Measurements from ENCODE around the gene ST6GALNAC2. TPM values are rescaled to one million over a fixed set of nuclear protein-coding genes. Genes with fewer than 3 reads are reported as not detected.

Gene ST6GALNAC2
- total and polyA plus RNA-seq, 2 experiments from 2014 or later = 0.31 TPM; not detected in 1

- TF ChIP-seq REST (IDR thresholded peaks at IDR 0.05; ENCODE audit: unreplicated experiment) (no peak), STAT1 (IDR thresholded peaks at IDR 0.05; ENCODE audit: unreplicated experiment) (no peak)
Measured at GRCh38 chr17:76547642-76548202, 37.9 kb downstream of the ST6GALNAC2 start (continued).

DNA sequence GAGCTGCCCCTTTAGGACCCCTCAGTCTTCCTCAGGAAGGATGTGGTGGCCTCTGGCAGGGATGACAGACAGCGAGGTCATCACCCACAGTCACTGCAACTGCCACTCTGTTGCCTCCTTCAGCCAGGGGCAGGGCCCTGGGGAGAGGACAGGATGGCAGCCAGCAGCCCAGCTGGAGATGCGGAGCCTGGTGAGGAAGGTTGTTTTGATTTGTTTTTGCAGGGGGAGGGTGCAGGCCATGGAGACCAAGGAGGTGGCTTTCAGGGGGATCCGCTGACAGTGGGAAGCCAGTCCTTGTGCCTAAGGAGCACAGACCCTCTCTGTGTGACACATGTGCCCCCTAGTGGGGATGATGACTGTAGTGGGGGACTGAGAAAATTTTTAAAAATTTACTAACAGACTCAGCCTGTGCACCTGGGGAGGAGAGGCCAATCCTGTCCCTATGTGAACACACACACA is 38.4 kb downstream of the ST6GALNAC2 start:
- Mint-ChIP-seq H3K27me3 (ENCODE audit: insufficient read depth, low read depth, poor library complexity) (peaks cover 19% of the 10 kb centered on the region), H3K36me3 (ENCODE audit: low read depth) (no peaks in the 10 kb centered on the region), H3K4me3 (no peak overlapping the region), H3K4me1 (peaks cover 24% of the 10 kb centered on the region), H3K27ac (no peak overlapping the region), H3K9me3 (no peaks in the 10 kb centered on the region)
- H3K27me3 ChIP-seq (ENCODE audit: insufficient read depth) = no peaks in the 10 kb centered on the region
- H3F3A ChIP-seq (replicated peaks; ENCODE audit: low read depth) = no peaks in the 10 kb centered on the region; the same call in 1 of the 2 replicates
- no peaks in the 10 kb centered on the region for H3K79me2 ChIP-seq (replicated peaks; ENCODE audit: insufficient read depth)
- ATAC-seq (peak; percentile 76), DNase-seq (ENCODE audit: low spot score) (peak; percentile 92)
- no peaks in the 10 kb centered on the region for H3K9me2 ChIP-seq (ENCODE audit: insufficient read depth)
- H4K20me1 ChIP-seq (replicated peaks; ENCODE audit: insufficient read depth) = no peaks in the 10 kb centered on the region
- TF ChIP-seq, protein P1, sequence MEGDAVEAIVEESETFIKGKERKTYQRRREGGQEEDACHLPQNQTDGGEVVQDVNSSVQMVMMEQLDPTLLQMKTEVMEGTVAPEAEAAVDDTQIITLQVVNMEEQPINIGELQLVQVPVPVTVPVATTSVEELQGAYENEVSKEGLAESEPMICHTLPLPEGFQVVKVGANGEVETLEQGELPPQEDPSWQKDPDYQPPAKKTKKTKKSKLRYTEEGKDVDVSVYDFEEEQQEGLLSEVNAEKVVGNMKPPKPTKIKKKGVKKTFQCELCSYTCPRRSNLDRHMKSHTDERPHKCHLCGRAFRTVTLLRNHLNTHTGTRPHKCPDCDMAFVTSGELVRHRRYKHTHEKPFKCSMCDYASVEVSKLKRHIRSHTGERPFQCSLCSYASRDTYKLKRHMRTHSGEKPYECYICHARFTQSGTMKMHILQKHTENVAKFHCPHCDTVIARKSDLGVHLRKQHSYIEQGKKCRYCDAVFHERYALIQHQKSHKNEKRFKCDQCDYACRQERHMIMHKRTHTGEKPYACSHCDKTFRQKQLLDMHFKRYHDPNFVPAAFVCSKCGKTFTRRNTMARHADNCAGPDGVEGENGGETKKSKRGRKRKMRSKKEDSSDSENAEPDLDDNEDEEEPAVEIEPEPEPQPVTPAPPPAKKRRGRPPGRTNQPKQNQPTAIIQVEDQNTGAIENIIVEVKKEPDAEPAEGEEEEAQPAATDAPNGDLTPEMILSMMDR (conservative IDR thresholded peaks at IDR 0.05; ENCODE audit: low read depth in 2 of 2) = peak; percentile 70 to 90
- TF ChIP-seq JUNB (IDR thresholded peaks at IDR 0.05; ENCODE audit: unreplicated experiment) (no peak), ZNF331 (CRISPR knock-in tag; IDR thresholded peaks at IDR 0.05; ENCODE audit: low read depth) (no peak), EZH2 (IDR thresholded peaks at IDR 0.05; ENCODE audit: low read depth, unreplicated experiment) (no peak)
- no peak overlapping the region for H2AFZ ChIP-seq
- peaks cover 15% of the 10 kb centered on the region; the same call in 1 of the 2 replicates for H3K4me1 ChIP-seq (ENCODE audit: insufficient read depth)
- no peaks in the 10 kb centered on the region for H3K36me3 ChIP-seq (ENCODE audit: insufficient read depth)
- H3K4me3 ChIP-seq = no peak overlapping the region
- no peak overlapping the region for H3K27ac ChIP-seq (ENCODE audit: low read depth)
- no peak overlapping the region for H3K4me2 ChIP-seq

GRCh38 chr17:76546556-76547182 is 39.0 kb downstream of the ST6GALNAC2 start:
- no peak overlapping the region for H3K27ac Mint-ChIP-seq
- Histone ChIP-seq H3K4me3 (no peak overlapping the region), H3F3A (replicated peaks; ENCODE audit: low read depth) (no peaks in the 10 kb centered on the region; the same call in 1 of the 2 replicates), H3K4me1 (ENCODE audit: insufficient read depth) (peaks cover 15% of the 10 kb centered on the region; the same call in 1 of the 2 replicates), H3K4me2 (no peak overlapping the region), H3K27me3 (ENCODE audit: insufficient read depth) (no peaks in the 10 kb centered on the region), H2AFZ (no peak overlapping the region), H3K9me2 (ENCODE audit: insufficient read depth) (no peaks in the 10 kb centered on the region), H4K20me1 (replicated peaks; ENCODE audit: insufficient read depth) (no peaks in the 10 kb centered on the region), H3K27ac (ENCODE audit: low read depth) (no peak overlapping the region), H3K36me3 (ENCODE audit: insufficient read depth) (no peaks in the 10 kb centered on the region), H3K79me2 (replicated peaks; ENCODE audit: insufficient read depth) (no peaks in the 10 kb centered on the region)
- H3K36me3 Mint-ChIP-seq (ENCODE audit: low read depth) = no peaks in the 10 kb centered on the region
- no peak for ATAC-seq
- no peak overlapping the region for H3K4me3 Mint-ChIP-seq
- DNase-seq (ENCODE audit: low spot score) = peak; percentile 24
- H3K4me1 Mint-ChIP-seq = peaks cover 27% of the 10 kb centered on the region
- peaks cover 23% of the 10 kb centered on the region for H3K27me3 Mint-ChIP-seq (ENCODE audit: insufficient read depth, low read depth, poor library complexity)
- H3K9me3 Mint-ChIP-seq = no peaks in the 10 kb centered on the region
- TF ChIP-seq JUNB (IDR thresholded peaks at IDR 0.05; ENCODE audit: unreplicated experiment) (no peak), ZNF462 (CRISPR knock-in tag; IDR thresholded peaks at IDR 0.05) (no peak)

Measured in GM23338 (cell line).